ENCODE results near the gene CSPG5.

GRCh38 chr3:47613722-47614121, 35.1 kb upstream of the CSPG5 start:
- no peak for TF ChIP-seq CTCF (IDR thresholded peaks at IDR 0.05)
- TF ChIP-seq EZH2 (IDR thresholded peaks at IDR 0.05), result no peak
